LNCaP clone FGC (cell line): ENCODE measurements around the gene CUTA.

ENCODE experiments used
- DNase-seq: peaks from one replicate; pipeline ENCODE4 v3.0.0-alpha.2; 2011; ENCODE audit warnings: low read depth
- H3K4me3 ChIP-seq: 2 replicates; pipeline ENCODE4 v1.5.1; 2011; ENCODE audit warnings: mild to moderate bottlenecking, low read depth, low read length, control low read depth
- TF ChIP-seq, protein P1 (sequence below): IDR thresholded peaks from 2 replicates; pipeline ENCODE4 v1.5.1; 2012; ENCODE audit warnings: mild to moderate bottlenecking; ENCODE audit not compliant: control insufficient read depth, insufficient read depth; ENCODE audit errors: extremely low read depth

The CUTA gene

DNA sequence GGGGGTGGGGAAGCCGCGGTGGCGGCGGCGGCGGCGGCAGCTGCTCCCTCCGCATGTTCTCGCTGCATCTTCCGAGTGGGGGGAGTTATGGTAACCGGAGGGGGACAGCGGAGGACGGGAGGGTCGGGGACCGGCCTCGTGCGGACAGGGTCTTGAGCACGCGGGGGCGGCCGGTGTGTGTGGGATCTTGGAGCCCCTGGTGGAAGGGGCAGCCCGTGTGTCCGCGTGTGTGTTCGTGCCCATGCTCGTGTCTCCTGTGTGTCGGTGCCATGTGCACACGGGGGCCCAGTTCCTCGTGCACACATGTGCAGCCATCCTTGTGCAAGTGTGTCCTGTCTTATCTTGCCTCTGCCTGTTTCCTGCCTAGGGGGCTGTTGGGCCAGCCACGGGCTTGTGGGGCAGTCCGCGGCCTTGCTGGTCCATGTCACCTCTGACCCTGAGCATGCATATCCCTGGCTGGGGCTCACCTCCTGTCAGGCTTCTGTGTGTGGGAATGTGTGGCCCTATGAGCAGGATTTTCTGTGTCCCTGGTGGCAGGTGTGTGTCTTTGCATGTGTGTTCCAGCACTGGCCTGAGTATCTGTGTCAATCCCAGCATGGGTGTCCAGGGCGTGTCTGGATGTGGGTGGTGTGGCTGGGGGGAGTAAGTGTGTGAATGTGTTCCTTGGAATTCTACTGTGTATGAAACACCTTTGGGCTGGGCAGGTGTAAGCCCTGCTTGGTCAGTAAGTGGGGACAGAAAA is 10.5 kb upstream of the CUTA start:
- DNase-seq, result no peak
- TF ChIP-seq, protein P1, sequence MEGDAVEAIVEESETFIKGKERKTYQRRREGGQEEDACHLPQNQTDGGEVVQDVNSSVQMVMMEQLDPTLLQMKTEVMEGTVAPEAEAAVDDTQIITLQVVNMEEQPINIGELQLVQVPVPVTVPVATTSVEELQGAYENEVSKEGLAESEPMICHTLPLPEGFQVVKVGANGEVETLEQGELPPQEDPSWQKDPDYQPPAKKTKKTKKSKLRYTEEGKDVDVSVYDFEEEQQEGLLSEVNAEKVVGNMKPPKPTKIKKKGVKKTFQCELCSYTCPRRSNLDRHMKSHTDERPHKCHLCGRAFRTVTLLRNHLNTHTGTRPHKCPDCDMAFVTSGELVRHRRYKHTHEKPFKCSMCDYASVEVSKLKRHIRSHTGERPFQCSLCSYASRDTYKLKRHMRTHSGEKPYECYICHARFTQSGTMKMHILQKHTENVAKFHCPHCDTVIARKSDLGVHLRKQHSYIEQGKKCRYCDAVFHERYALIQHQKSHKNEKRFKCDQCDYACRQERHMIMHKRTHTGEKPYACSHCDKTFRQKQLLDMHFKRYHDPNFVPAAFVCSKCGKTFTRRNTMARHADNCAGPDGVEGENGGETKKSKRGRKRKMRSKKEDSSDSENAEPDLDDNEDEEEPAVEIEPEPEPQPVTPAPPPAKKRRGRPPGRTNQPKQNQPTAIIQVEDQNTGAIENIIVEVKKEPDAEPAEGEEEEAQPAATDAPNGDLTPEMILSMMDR, result peak; percentile 31
- H3K4me3 ChIP-seq, result peak overlapping the region; percentile 60

DNA sequence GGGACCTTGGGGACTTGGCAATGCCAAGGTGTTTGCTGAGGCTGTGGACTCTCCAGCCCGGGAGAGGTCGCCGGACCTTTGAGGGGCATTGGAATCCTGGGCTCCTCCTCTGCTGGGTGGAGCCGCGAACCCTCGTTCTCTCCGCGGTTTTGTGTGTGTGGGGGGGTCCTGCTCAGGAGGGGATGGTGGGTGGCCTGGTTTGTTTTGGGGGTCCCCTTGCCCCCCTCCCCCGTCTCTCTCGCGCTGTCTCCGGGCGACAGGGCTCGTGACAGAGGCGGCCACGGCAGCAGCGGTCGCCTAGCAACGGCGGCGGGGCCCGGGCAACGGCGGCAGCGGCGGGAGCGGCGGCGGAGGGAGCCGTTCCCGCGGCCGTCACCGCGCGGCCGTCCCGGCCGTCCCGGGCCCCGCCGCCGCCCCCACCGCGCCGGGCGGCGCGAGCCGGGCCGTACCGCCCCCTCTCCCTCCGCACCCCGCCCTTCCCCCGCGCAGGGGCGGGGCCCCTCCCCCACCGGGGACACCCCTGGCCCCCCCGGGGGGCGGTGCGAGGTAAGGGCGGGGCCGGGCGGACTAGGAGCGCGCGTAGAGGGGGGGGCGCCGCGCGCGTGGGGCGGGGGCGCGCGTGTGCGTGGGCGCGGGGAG is 9.8 kb upstream of the CUTA start:
- H3K4me3 ChIP-seq, result peak overlapping the region; percentile 60
- DNase-seq, result no peak
- TF ChIP-seq, protein P1, result no peak

DNA sequence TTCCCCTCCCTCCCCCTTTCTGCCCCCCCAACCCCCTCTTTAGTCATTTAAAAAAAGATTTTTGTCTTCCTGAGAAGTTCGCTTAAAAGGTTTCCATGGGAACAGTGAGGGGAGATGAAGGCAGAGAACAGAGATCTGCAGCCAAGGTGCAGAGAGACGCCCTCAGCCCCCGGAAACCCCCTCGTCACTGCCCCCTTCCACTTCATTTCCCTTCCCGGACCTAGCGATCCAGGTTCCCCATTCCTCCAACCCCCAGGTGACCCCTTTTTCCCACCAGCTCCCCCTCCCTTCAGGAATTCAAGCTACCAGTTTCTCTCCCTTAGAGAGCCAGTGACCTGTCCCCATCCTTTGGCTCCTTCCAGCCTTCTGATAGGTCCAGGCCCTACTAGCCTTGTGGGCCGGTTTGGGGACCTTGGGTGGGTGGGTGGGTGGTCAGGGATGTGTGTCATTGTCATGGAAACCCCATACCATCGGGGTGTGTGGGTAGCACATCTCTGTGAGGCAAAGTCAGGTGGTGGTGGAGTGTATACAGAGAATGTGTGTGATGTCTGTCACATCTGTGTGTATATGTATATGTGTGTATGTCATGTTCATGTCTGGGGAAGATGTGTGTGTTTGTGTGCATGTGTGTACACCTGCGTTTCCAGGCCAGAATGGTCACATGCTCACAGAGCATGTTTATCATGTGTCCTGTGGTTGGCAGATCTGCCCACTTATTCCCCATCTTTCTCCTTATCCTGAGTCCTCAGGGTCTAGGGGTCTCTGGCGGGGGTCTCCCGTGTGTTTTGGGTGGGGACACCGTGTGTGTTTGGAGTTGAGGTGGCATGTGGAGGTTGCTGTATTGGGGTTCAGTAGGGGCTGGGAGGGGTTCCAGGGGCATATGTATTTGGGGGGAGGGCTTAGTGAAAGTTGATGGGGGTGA is 8.9 kb upstream of the CUTA start:
- TF ChIP-seq, protein P1, result no peak
- DNase-seq, result no peak
- H3K4me3 ChIP-seq, result peak overlapping the region; percentile 67

DNA sequence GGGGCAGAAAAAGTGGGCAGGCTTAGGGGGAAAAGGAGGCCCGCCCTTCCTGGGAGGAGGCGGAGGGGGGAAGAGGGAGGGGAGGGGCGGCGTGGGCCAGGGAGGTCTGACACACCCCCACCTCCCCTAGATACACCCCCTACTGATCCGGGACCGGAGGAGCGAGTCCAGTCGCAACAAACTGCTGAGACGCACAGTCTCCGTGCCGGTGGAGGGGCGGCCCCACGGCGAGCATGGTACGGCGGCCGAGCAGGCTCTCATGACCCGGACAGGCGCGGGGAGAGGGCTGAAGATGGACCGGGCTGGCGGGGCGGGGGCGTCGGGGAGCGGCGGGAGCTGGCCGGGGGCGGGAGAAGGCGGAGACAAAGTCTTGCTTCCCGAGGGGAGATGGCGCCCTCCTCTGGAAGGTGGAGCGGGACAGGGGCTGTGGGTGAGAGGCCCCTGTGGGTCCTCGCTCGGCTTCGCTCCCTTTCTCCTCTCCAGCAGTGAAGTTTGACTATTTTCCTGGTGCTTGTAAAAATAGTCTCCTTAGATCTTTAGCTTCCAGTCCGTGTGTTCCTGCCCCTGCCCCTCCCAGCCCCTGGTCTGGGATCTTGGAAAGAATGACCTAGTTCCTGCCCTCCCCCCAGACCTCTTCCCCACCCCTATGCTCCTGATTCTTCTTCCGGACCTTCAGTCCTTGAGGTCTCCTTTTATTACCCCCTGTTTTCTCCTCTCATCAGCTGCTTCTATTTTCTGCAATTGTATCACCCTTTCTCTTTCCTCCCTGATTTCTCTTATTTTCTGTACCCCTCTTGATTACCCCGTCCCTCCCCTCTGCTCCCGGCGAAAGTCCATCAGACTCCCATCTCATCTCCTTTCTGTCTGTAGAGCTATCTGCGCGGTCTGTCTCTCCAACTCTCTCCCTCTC is 8.0 kb upstream of the CUTA start:
- DNase-seq, result no peak
- peak overlapping the region; percentile 67 for H3K4me3 ChIP-seq
- TF ChIP-seq, protein P1, result peak; percentile 69

DNA sequence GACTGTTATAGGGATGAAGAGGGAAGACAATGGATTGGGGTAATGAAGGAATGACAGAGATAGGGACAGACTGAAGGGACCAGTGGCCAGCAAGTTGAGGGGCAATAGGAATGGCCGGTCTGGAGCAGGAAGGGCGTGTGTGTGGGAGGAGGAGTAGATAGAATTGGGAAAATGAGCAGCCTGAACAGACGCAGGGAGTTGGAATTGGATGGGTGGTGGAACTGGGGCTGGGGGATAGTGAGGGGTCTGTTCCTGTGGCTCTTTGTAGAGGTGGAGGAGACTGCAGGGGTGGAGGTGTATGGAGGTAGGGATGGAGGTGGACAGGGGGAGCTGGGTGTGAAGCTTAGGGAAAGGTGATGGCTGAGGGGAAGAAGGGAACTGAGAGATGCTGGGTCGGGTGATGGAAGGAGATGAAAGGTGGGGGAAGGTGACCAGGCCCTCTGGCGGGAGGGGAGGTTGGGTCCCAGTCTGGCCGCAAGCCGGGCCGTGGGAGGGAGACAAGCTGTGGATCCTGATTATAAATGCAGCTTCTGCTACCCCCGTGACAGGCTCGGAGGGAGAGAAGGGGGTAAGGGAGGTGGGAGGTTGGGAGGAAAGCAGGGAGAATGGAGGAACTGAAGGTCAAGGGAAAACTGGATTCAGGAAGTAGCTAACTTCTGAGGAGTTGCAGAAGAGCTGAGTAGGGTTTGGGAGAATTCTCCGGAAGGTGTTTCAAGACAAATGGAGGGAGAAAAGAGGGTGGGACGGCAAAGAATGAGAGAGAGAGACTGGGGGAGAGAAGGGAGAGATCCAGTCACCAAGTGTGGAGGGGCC is 7.2 kb upstream of the CUTA start:
- peak overlapping the region; percentile 67 for H3K4me3 ChIP-seq
- no peak for DNase-seq
- TF ChIP-seq, protein P1, result no peak
